HepG2 (cell line): ENCODE measurements around the gene RPL18. TPM values are rescaled to one million over a fixed set of nuclear protein-coding genes. Genes with fewer than 3 reads are reported as not detected.

Source experiments
- ARID3A ChIP-seq: IDR thresholded peaks from 2 replicates; pipeline ENCODE4 v1.6.1; 2012; ENCODE audit warnings: low read depth, low read length, improper control_type of control experiment
- ARID5B ChIP-seq: IDR thresholded peaks from 2 replicates; pipeline ENCODE4 v1.4.0; 2020; ENCODE audit warnings: mild to moderate bottlenecking, missing genetic modification reagents
- BCL6 ChIP-seq: IDR thresholded peaks from 2 replicates; pipeline ENCODE4 v1.6.1; 2016; ENCODE audit warnings: missing genetic modification reagents, missing compliant biosample characterization
- CHD4 ChIP-seq: fragments of 200-600 bp; sonication (generic); IDR thresholded peaks from 2 replicates; pipeline ENCODE4 v1.7.0; 2017; ENCODE audit warnings: mild to moderate bottlenecking, low read length, borderline replicate concordance
- DZIP1 ChIP-seq: sonication (generic); formaldehyde crosslinking; IDR thresholded peaks from 2 replicates; pipeline ENCODE4 v1.5.0; 2020; ENCODE audit warnings: mild to moderate bottlenecking, missing genetic modification reagents
- FOXA1 ChIP-seq, 2 experiments: fragments of 450-650 bp in 1 of 2; sonication (generic) in 1 of 2; formaldehyde crosslinking in 1 of 2; IDR thresholded peaks; 2 replicates each; pipeline versions ENCODE4 v1.4.0 to v1.6.1; 2016 to 2020; ENCODE audit warnings: missing genetic modification reagents in 1 of 2
- HIC2 ChIP-seq: sonication (generic); formaldehyde crosslinking; IDR thresholded peaks from 2 replicates; pipeline ENCODE4 v1.9.0; 2022; ENCODE audit warnings: low read depth, missing genetic modification reagents
- KMT2B ChIP-seq: IDR thresholded peaks from 2 replicates; pipeline ENCODE4 v1.6.1; 2016; ENCODE audit warnings: missing genetic modification reagents, missing compliant biosample characterization
- SMC3 ChIP-seq: IDR thresholded peaks from 2 replicates; pipeline ENCODE4 v1.6.1; 2011; ENCODE audit warnings: low read length, improper control_type of control experiment
- SP4 ChIP-seq: sonication (generic); formaldehyde crosslinking; IDR thresholded peaks from 2 replicates; pipeline ENCODE4 v1.8.1; 2023; ENCODE audit warnings: mild to moderate bottlenecking, missing genetic modification reagents
- TEAD2 ChIP-seq: sonication (generic); formaldehyde crosslinking; IDR thresholded peaks from 2 replicates; pipeline ENCODE4 v1.9.0; 2021; ENCODE audit warnings: missing genetic modification reagents
- ZFP82 ChIP-seq: sonication (generic); formaldehyde crosslinking; IDR thresholded peaks from 2 replicates; pipeline ENCODE4 v1.5.1; 2020; ENCODE audit warnings: mild to moderate bottlenecking, missing genetic modification reagents, borderline replicate concordance
- ZNF335 ChIP-seq: sonication (generic); formaldehyde crosslinking; IDR thresholded peaks from 2 replicates; pipeline ENCODE4 v1.4.0; 2020; ENCODE audit warnings: missing genetic modification reagents
- polyA plus RNA-seq, 8 experiments: library from polyadenylated mRNA; depleted of rRNA in 3 of 8; stranded (reverse) in 7 of 8; unstranded in 1 of 8; fragments of >200 nt; fragmentation: Illumina TruSeq in 4 of 8; extraction: Trizol in 4 of 8; gene quantifications; 2 replicates each; pipeline versions ENCODE4 v1.2.1 to v1.2.3, GENCODE V29; 2011 to 2016; ENCODE audit warnings: low read depth in 4 of 8, missing spikeins in 1 of 8, mixed read lengths in 1 of 8; ENCODE audit not compliant: insufficient read depth in 1 of 8
- total RNA-seq, 5 experiments: library from RNA; depleted of rRNA; stranded (reverse); fragments of >200 nt; fragmentation: Illumina TruSeq; extraction: Trizol; gene quantifications; 2 replicates each; pipeline ENCODE4 v1.2.3, GENCODE V29; 2016; ENCODE audit warnings: low read depth in 1 of 5

RPL18 gene
- total and polyA plus RNA-seq, 2 of the 13 experiments (the other 11 are each of a cell fraction or from before 2014, with no cell fraction given), result 1,485 to 1,639 TPM

- TF ChIP-seq ARID5B (CRISPR knock-in tag) (peak; percentile 45), ZFP82 (no peak), CHD4 (peak; percentile 70), SP4 (CRISPR knock-in tag) (no peak), ZNF335 (CRISPR knock-in tag) (no peak), HIC2 (CRISPR knock-in tag) (peak; percentile 84), FOXA1 (IDR thresholded peaks at IDR 0.05) (peak; percentile 65), FOXA1 (CRISPR knock-in tag; IDR thresholded peaks at IDR 0.05) (peak; percentile 59), ARID3A (peak; percentile 58; the same call in 1 of the 2 replicates), DZIP1 (CRISPR knock-in tag) (no peak), KMT2B (peak; percentile 22; the same call in 1 of the 2 replicates), BCL6 (CRISPR knock-in tag) (0 out of 2 replicates have a peak, but pooled peaks have one; percentile 21), TEAD2 (no peak), SMC3 (no peak)
Measured at GRCh38 chr19:48571378-48572162, 47.4 kb downstream of the RPL18 start (continued).
